Renal cortex interstitium (tissue), 15 donors: ENCODE data around the gene SKAP1. TPM values are rescaled to one million over a fixed set of nuclear protein-coding genes. Genes with fewer than 3 reads are reported as not detected.

ENCODE experiments used
- DNase-seq, 11 donors: peaks; one replicate each; pipeline ENCODE4 v3.0.0-alpha.2; 2013; ENCODE audit warnings: low read depth in 9 of 11, low spot score in 4 of 11; ENCODE audit errors: extremely low read depth in 1 of 11
- long read RNA-seq, 16 experiments: transcript quantifications; one replicate each; lab custom pipeline, GENCODE V29; 2026
- polyA plus RNA-seq, 3 donors: library from polyadenylated mRNA; unstranded; fragments of 120-200 nt; gene quantifications; one replicate each; pipeline ENCODE4 v1.2.1, GENCODE V29; 2013; ENCODE audit not compliant: insufficient read length in 3 of 3

Gene SKAP1
- polyA plus RNA-seq = 10 to 100 TPM in 2 of 3 donors, 1 to 10 TPM in 1; 8.5 to 12.3 (median 10.6) TPM
- long read RNA-seq, donor 1, partial matches to known transcripts = 0 of 1 reads
- long read RNA-seq, donor 1, other reads (novel, unspliced or antisense) = 0 of 1 reads
- long read RNA-seq, donor 2, partial matches to known transcripts = 0 of 1 reads
- long read RNA-seq, donor 2, other reads (novel, unspliced or antisense) = 0 of 1 reads
- long read RNA-seq, donor 3, partial matches to known transcripts = 0 of 2 reads
- long read RNA-seq, donor 3, other reads (novel, unspliced or antisense) = 0 of 2 reads
- long read RNA-seq, donor 4 = 0 reads
- long read RNA-seq, donor 5 = 0 reads
- long read RNA-seq, donor 6 = 0 reads
- long read RNA-seq, donor 7 = 0 reads
- long read RNA-seq, donor 8 = 0 reads
- long read RNA-seq, donor 9, partial matches to known transcripts = 0 of 1 reads
- long read RNA-seq, donor 9, other reads (novel, unspliced or antisense) = 0 of 1 reads
- long read RNA-seq, donor 10, partial matches to known transcripts = 0 of 5 reads
- long read RNA-seq, donor 10, other reads (novel, unspliced or antisense) = 0 of 5 reads
- long read RNA-seq, donor 11 = 0 reads
- long read RNA-seq, donor 12 = 0 reads
- long read RNA-seq, donor 13 = 0 reads
- long read RNA-seq, donor 14, partial matches to known transcripts = 0 of 2 reads
- long read RNA-seq, donor 14, other reads (novel, unspliced or antisense) = 0 of 2 reads
- long read RNA-seq, donor 15 = 0 reads
- long read RNA-seq, donor 16, partial matches to known transcripts = 0 of 3 reads
- long read RNA-seq, donor 16, other reads (novel, unspliced or antisense) = 0 of 3 reads

DNA sequence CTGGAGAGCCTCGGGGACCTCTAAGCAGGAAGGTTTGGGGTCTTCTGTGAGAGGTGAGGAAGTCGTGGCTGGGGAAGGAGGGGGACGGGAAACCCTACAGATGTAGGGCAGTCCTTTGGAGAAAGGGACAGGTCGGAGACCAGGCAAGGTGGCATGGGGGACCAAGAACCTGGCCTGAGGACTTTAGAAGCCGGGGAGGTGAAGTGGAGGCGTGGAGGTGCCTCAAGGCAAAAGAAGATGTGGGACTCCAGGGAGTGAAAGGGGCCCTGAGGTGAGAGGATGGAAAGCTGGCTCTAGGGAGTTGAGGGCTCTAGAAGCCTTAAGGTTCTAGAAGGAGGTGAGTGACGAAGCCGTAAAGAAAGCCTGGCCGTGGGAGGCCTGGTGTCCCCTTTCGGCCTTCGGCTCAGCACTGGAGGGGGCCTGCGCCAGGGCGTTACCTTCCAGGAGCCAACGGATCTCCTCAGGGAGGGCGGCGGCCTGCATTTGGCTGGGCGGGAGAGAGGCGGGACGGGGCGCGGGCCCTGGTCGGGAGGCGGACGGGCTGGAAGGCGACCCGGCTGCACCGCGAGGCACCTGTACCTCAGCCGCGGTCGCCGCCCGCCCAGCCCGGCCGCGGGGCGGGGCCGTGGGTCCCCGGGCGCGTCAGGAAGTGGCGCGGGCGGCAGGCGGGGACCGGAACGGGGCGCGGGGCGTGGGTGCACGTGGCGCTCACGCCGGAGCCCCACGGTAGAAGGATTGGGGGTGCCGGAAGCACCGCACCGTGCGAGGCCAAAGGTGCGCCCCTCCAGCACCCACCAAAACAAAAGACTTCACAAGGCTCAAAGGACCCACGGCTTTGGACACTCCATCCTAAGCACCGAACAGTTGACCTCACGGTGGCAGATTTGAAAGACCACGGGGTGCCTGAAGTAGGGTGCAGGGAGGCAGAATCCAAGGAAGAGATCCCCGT, at the start of gene SKAP1:
SKAP1 (minus strand) TSS at position 577 of the 949 bp plus-strand sequence.
- DNase-seq = no peak

DNA sequence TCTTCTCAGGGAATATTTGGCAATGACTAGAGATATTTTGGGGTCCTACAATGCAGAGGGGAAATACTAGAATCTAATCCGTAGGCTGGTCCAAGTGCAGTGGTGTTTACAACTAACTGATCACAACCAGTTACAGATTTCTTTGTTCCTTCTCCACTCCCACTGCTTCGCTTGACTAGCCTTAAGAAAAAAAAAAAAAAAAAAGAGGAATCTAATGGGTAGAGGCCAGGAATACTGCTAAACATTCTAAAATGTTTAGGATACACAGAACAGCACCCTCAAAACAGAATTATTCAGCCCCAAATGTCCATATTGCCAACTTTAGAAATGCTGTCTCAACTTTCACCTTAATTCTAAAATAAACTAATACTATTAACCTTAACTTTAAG, 49.0 kb upstream of the SKAP1 start:
- DNase-seq = no peak

DNA sequence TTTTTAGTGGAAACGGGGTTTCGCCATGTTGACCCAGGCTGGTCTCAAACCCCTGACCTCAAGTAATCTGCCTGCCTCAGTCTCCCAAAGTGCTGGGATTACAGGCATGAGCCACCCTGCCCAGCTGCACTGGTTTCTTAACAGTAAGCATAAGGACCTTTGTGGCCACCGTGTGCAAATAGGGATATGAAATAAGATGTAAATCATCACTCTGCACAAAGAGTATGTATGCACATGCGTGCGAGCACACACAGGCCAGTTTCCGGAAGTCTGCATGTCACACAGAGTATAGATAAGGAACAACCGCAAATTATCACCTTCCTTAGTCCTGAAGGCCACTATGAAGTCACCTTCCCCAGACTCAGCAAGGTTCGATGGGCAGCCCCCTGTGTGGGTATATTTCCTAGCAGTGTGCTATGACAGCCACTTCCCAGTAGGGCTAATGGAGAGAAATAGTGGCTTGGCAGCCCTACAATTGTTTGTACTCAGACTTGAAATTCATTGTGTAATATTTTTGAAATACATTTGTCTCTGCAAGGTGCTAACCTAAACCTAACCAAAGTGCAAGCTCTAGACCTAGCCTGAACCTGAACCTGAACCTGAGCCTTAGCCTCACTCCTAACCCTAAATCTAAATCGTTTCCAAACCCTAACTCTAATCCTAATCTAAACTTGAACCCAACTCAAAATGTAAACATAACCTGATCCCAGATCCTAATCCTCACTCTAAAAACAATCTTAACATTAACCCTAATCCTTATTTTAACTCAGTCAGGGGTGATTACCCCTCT, 48.4 kb upstream of the SKAP1 start:
- no peak for DNase-seq

DNA sequence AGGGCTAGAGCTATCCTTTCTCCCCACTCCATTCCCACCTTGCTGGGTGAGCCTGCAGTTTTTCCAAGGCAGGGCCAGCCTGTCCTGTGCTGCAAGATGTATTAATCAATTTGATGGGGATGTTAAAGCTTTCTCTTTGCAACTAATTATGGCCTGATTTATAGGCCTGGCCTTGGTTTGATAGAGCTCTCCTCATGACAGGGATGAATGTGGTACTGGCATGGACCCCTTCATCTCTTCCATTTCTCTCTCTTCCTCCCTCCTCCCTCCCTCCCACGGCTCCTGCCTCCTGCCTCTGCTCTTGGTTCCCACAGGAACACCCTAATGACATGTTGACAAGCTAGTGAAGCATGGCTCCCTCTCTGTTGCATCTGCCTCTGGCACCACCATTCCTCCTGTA, 47.2 kb upstream of the SKAP1 start:
- peak in 3 of 11 donors; percentile 63 to 77 (median 73) for DNase-seq

DNA sequence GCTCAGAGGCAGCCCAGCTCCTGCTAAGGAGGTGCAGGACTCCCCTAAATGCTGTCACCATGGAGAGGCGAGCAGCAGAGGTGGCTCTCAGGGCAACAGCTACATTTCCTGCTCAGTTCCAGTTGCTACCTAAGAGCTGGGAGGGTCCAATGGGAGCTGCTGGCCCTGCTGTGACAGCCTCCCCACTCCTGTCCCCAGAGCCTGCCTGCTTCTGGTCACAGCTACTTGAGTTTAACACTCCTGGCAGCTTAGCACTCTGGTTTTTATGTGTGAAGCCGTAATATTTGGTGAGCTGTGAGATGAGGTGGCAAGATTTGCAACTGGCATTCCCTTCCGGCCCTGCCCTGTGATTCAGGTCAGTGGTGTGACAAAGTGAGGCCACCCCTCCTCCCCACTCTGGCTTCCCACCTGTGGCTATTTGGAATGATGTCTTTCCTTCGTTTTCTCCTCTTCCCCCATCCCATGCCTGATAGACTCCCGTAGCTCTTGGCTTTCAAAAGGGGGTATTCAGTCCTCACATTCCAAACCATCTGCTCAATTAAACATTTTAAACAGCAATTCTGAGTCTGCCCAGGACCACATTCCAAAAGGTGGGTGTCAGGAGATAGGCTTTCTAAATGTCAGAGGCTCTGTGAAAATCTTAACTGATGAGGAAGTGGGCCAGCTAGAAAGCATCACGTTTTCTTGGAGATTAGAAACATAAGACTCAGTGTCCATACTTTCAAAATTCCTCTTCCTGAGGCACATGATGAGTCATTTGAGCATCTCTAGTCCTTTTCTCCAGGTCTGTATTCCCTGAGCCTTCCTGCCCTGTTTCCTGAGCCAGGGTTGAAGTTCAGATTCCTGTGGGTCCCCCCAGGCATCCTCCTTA, 42.6 kb upstream of the SKAP1 start:
- DNase-seq = peak in 3 of 11 donors; percentile 75 to 87 (median 84)

DNA sequence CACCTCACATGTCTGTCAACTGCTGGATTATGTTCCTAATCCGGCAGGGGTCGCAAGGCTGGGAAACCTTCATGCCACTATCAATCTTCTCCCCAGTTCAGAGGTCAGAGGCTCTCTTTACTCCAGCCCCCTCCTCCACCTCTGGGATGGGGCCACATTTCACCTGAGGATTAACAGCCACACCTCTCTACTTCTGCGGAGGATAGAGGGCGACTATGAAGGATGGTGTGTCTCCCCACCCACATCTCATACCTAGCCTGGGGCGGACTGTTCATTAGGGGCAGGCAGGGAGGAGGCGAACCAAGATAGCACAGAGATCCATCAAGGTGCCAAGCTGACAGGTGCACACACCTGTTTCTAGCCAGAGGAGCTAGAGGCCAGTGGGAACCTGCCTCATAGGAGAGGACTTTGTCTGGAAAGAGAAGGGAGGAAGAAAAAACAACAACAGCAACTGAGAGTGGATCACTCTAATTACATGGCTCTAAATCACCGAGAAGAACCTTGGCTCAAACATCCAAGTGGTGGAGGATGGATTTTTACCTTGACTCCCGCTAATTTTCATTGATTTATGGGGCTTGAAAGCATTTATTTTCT, 41.9 kb upstream of the SKAP1 start:
- peak in 3 of 11 donors; percentile 80 to 88 (median 83) for DNase-seq

DNA sequence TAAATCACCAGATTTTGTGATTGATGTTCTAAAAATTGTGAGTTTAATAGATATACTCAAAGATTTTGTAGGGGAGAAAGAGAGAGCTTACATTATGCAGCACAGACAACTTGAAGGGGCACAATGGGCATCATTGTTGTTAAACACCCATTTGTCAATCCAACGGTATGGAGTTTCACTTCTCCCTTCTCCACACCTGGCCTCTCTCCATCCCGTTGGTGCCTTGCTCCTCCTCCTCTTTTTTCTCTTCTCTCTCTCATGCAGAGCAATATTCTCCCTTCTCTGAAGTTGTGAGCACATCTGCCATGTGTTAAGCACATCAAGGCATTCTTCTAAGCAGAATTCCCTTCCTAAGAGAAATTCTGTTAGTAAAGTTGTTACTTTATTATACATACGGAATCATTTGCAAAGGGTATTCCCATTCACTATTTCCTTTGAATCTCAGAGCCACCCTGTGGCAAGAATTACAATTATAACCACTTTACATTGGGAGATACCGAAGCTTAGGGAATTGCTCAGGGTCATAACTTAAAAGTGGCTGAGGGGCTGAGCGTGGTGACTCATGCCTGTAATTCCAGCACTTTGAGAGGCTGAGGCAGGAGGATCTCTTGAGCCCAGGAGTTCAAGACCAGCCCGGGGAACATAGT, 40.5 kb upstream of the SKAP1 start:
- no peak for DNase-seq

DNA sequence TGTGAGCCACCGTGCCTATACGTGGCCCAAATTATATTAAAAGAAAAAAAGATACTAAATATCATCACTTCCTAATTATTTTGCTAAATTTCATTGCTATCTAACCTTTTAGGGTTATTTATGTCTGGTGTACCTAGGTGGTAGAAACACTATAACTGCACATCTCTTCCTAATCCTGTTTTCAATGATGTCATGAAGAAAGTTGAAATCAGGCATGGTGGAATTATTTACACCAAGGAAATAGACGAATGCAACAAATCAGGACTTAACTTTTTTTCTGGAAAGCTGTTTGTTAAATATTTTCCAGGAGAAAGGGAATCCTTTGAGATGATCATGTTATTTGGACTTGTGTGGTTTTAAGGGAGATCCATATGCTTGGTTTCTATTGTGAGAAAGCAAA, 39.2 kb upstream of the SKAP1 start:
- DNase-seq = no peak

DNA sequence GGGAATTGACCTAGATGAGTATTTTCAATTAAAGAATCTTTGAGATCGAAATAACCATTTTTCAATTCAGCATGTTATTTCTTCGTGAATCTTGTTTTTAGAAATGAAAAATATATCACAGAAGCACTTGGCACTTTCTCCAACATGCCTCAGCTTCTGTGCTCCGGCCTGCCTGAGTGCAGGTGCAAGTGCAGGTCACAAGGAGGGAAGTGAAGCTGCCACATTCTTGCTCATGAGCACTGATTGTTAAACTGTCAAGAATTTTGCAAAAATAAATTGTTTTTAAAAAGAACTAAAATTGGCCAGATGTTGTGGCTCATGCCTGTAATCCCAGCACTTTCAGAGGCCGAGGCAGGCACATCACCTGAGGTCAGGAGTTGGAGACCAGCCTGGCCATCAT, 38.3 kb upstream of the SKAP1 start:
- no peak for DNase-seq

DNA sequence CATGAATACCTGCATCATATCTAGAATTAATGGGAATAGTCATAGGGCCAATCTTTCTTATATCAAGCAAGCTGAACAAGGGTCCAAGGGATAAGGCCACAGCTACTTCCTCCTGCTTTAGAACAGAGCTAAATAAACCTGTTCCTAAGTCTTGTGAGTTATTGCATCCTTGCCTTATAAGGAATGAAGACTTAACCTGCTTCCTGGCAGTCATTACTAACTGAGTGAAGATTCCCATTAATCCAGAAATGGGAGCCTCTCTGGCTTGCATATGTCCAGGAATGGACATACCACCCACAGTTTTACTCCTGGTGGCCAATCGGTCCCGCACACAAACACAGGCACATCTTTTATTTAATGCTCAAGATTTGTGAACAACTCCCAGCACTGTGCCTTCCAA, 35.9 kb upstream of the SKAP1 start:
- no peak for DNase-seq

DNA sequence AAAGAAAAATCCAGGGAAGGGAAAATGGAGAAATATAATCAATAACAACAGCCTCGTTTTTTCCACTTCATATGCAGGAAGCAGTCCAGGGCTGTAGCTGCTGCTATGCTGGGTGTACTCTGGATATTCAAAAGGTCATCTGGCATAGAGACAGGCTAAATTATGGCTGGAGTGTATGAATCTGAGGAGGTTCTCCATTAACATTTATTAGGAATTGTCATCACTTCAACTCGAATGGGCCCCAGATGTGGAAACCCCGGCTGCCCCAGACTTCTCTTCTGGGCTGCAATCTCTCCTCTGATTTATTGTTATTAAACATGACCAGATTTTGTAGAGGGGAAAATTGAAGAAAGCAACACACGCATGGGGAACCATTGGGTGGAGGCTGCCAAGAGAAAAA, 33.5 kb upstream of the SKAP1 start:
- DNase-seq = peak in 1 of 11 donors; percentile 55

DNA sequence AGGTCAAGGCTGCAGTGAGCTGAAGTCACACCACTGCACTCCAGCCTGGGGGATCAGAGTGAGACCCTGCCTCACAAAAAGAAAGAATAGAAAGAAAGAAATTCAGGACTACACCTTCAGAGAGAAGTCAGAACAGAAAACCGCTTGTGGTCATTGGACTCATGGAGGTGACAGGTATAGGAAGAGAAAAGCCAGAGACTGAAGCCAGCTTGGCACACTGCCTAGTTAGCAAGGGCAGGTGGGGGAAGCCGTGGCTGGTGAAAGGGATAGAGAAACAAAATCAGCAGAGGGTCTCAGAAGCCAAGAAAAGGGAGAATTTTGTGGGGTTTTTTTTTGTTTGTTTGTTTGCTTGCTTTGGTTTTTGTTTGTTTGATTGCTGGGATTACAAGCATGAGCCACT, 32.9 kb upstream of the SKAP1 start:
- DNase-seq = no peak

DNA sequence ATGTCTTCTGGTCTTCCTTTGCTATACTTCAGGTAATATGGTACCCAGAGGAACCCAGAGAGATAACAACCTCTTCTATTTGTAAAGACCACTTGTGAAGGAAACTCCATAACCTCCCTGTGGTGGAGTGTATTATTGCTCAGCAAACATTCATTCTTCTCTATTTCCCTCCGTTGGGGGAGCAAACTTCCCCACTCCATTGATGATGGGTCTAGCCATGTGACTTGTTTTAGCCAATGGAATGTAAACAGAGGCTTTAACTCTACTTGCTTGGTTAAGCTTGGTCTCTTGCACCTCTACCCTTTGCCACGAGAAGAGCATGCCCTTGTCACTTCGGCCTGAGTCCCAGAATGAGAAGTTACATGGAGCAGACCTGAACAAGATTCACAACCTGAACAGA, 30.0 kb upstream of the SKAP1 start:
- no peak for DNase-seq

DNA sequence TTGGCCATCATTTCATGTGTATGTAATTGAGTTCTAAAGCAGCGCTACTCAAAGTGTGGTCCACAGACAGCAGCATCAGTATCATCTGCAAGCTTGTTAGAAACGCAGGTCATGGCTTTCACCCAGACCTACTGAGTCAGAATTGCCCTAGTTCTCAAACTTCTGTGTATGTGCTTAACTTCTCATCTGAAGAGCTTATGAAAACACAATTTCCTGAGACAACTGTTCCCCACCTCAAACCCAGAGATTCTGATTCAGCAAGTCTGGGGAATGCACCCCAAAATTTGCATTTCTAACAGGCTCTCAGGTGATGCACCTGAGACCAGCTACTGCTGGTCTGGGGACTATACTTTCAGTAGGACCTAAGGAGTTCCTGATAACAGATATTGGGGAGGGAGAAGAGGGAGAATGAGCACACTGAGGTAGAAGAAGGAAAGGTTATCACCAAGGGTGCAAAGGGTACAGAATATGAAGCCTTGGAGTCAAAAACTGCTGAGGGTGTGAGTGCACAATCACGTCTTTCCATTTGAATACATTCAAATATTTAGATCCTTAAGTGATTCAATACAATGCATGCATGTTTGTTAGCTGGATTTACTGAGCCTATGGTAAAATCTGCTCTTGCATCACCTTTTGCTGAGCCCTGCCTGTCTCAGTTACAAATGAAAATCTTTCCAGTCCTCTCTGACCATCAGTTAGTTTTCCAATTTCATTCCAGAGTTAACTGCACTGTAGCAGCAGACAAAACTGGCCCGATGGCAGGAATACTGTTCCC, 29.2 kb upstream of the SKAP1 start:
- no peak for DNase-seq

DNA sequence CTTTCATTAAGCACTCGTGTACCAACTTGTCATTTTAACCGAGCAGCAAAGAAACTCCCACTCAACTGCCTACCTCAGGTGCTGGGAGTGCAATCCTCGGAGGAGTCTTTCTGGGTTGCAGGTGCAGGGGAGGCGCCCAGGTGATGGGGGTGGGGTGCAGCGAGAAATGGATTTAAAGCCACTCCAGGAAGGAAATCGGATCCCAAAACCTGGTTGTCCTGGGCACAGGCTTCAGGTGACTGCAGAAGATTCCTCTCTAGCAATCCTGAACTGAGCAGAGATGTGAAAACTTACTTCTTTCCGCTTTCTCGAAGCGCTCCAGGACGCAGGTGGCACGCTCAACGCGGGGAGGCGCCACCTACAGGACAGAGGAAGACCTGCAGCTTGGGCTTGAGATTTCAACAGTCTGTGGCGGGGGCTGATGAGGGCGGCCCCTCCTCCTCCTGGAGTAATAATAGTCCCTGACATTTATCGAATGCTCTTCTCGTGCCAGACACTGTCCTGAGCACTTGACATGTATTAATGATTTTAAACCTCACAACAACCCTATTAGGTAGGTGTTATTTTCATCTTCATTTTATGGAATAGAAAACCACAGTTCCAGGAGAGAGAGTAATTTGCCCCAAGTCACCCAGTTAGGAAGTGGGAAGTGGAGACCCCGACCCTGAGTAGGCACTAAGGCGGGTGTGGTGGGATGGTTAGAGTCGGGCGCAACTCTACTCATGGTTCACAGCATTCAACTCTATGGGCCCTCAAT, 27.2 kb upstream of the SKAP1 start:
- peak in 5 of 11 donors; percentile 53 to 62 (median 58) for DNase-seq
